ENCODE measurements around the gene BCAN. TPM values are rescaled to one million over a fixed set of nuclear protein-coding genes. Genes with fewer than 3 reads are reported as not detected.
A peak's percentile ranks its signal among the peaks of the same experiment; 100 is the strongest.

Gene BCAN
- total and polyA plus RNA-seq, 2 of the 8 experiments (the other 6 are each of a cell fraction or from before 2014, with no cell fraction given), result 4.5 to 24.0 TPM

DNA sequence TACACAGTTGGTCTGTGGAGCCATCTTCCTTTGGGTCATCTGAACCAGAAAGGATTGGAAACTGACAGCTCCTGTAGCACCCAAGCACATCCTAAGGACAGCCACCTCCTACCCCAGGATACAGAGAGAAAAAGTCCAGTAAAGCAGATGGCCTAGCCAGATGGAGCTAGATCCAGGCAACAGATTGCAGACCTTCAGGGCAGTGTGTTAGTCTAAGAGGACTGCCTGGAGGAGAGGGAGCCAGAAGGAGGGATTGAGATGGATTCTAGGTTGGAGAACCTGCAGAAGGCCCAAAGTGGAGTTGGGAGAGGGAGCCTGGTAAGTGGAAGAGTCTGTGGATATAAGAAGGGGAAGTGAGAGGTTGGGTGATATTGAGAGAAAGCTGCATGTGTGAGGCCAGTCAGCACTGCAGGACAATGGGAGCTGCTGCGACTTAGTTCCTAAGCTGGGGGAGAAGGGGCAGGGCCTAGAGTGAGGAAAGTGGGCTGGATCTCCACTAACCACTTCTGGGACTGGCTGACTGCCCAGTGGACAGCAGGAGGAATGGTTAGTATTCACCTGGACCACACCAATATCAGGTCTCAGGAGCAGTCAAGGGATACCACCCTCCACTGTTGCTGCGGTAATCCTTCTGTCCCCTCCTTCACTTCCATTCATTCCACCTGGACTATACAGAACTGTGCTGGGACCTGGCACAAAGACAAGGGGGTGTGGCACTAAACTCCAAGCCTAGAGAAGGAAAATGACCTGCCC, 13.4 kb downstream of the BCAN start:
- H4K8ac ChIP-seq (ENCODE audit: extremely low read depth, insufficient read depth, low read length), result no peak overlapping the region
- TF ChIP-seq POLR2A (IDR thresholded peaks at IDR 0.05; ENCODE audit: control extremely low read depth in 1 of 2, low read depth in 2 of 2, low read length in 2 of 2) (no peak), HDAC6 (IDR thresholded peaks at IDR 0.05; ENCODE audit: low read depth, low read length) (no peak), EGR1 (IDR thresholded peaks at IDR 0.05; ENCODE audit: borderline replicate concordance, low read depth, low read length) (no peak), SP4 (IDR thresholded peaks at IDR 0.05; ENCODE audit: low read length) (no peak), SAP30 (IDR thresholded peaks at IDR 0.05; ENCODE audit: insufficient read depth, insufficient replicate concordance, low read length) (no peak), SRF (IDR thresholded peaks at IDR 0.05; ENCODE audit: low read depth, low read length) (no peak)
- no peak overlapping the region for H4K5ac ChIP-seq (ENCODE audit: insufficient read length, low read depth, low read length)
- no peaks in the 10 kb centered on the region for H4K20me1 ChIP-seq (replicated peaks in 1 of 2; ENCODE audit: control insufficient read depth in 1 of 2, insufficient read depth in 2 of 2, low read length in 2 of 2)
- H3K27me3 ChIP-seq (replicated peaks in 1 of 4; ENCODE audit: control insufficient read depth in 3 of 4, extremely low read depth in 1 of 4, insufficient read depth in 3 of 4, low read length in 3 of 4), result peaks cover 2 to 52% (median 34%) of the 10 kb centered on the region in 4 experiments
- no peak overlapping the region for H4K91ac ChIP-seq (replicated peaks; ENCODE audit: insufficient read length, low read length)
- POLR2A ChIA-PET (ENCODE audit: partially characterized antibody), result interaction anchor here (0.9 to 2.8 kb wide), 5 partner anchors 19 to 36 kb away, joined by 4 to 8 read pairs (median 5); partner anchors contain the start of genes HAPLN2 and NES
- no peak overlapping the region for H3K27ac ChIP-seq (ENCODE audit: low read depth, low read length)
- no peak overlapping the region for H3K18ac ChIP-seq (ENCODE audit: extremely low read depth, low read length)
- peak overlapping the region; percentile 21; the same call in 1 of the 2 replicates for H2BK20ac ChIP-seq (ENCODE audit: low read length)
- H3K4me1 ChIP-seq (replicated peaks in 1 of 4; ENCODE audit: control insufficient read depth in 3 of 4, insufficient read depth in 4 of 4, low read length in 3 of 4), result peaks cover 7 to 13% (median 11%) of the 10 kb centered on the region in 4 experiments
- H3K14ac ChIP-seq (ENCODE audit: insufficient read length), result no peak overlapping the region
- H3K9ac ChIP-seq (replicated peaks in 1 of 4; ENCODE audit: extremely low read depth in 1 of 4, low read depth in 3 of 4, low read length in 3 of 4), result no peak overlapping the region
- no peaks in the 10 kb centered on the region for H3K79me1 ChIP-seq (ENCODE audit: low read depth, low read length)
- H3K4me3 ChIP-seq (ENCODE audit: extremely low read depth in 1 of 4, insufficient read depth in 2 of 4, low read depth in 3 of 4, low read length in 4 of 4), result no peak overlapping the region
- H2BK120ac ChIP-seq (replicated peaks; ENCODE audit: low read depth, low read length), result no peak overlapping the region
- H3K56ac ChIP-seq (replicated peaks; ENCODE audit: insufficient read length, low read depth, low read length), result no peak overlapping the region
- no peak overlapping the region; the same call in 1 of the 2 replicates for H2BK5ac ChIP-seq (ENCODE audit: low read depth, low read length)
- H3K4ac ChIP-seq (replicated peaks; ENCODE audit: insufficient read length, low read depth, low read length), result no peak overlapping the region
- no peaks in the 10 kb centered on the region for H3K9me3 ChIP-seq (ENCODE audit: insufficient read depth in 2 of 2, low read depth in 1 of 2, low read length in 1 of 2)
- no peak overlapping the region for H3K4me2 ChIP-seq (ENCODE audit: insufficient read depth in 1 of 2, low read depth in 2 of 2, low read length in 2 of 2)
- H3K23ac ChIP-seq (ENCODE audit: insufficient read length), result no peak overlapping the region
- no peak for DNase-seq (ENCODE audit: low read depth in 1 of 2, low spot score in 2 of 2)
- 75% methylated on average over 2 of the region's 2 CpGs; no CpG with 5 or more reads in 1 of the 2 experiments for WGBS, 2 experiments (ENCODE audit: extremely low coverage in 1 of 2, insufficient coverage in 1 of 2, insufficient read length in 1 of 2, insufficient replicate concordance in 2 of 2, low coverage in 1 of 2, low lambda C conversion rate in 2 of 2, missing lambda C conversion rate in 1 of 2)
- no peaks in the 10 kb centered on the region for H3K36me3 ChIP-seq (ENCODE audit: control insufficient read depth in 2 of 4, insufficient read depth in 4 of 4, low read length in 3 of 4)
- H3K79me2 ChIP-seq (ENCODE audit: control insufficient read depth in 1 of 2, insufficient read depth in 2 of 2, low read length in 2 of 2), result no peaks in the 10 kb centered on the region
- H2AK5ac ChIP-seq (ENCODE audit: low read depth, low read length), result no peak overlapping the region; the same call in 1 of the 2 replicates
- FAIRE-seq, result no peak
- no peak overlapping the region for H2AFZ ChIP-seq (ENCODE audit: low read length)
- H3K23me2 ChIP-seq (ENCODE audit: low read depth, low read length), result peaks cover 8% of the 10 kb centered on the region
- CTCF ChIA-PET (ENCODE audit: partially characterized antibody), result interaction anchor here (1.0 to 66.0 kb wide), 6 partner anchors 11 to 50 kb away, joined by 3 to 4284 read pairs (median 130); partner anchors contain the start of genes BCAN, CRABP2, HAPLN2 and ISG20L2
- H2BK15ac ChIP-seq (ENCODE audit: low read length), result 0 out of 2 replicates have a peak overlapping the region, but pooled peaks have one; percentile 18
- H2BK12ac ChIP-seq (ENCODE audit: low read depth, low read length), result peak overlapping the region; percentile 53; the same call in 1 of the 2 replicates

Data from H1 (cell line).